WTC11 (cell line): ENCODE results near the gene LCT. TPM values are rescaled to one million over a fixed set of nuclear protein-coding genes. Genes with fewer than 3 reads are reported as not detected.

Experiments used
- ATAC-seq: fragments of 200-7000 bp; cut with Tn5 transposase; 2 replicates; pipeline ENCODE4 v1.10.0; 2021; ENCODE audit warnings: mild to moderate bottlenecking, moderate library complexity
- CTCF ChIA-PET: fragments of 300-600 bp; sonication (Branson Sonifier 250); formaldehyde crosslinking; loops from one replicate; lab custom pipeline; 2021; ENCODE audit warnings: antibody characterized with exemption; lab: Charles Lee
- POLR2A ChIA-PET: fragments of 350-600 bp; sonication (Branson Sonifier 250); formaldehyde crosslinking; loops from one replicate; lab custom pipeline; 2021; ENCODE audit warnings: antibody characterized with exemption; lab: Charles Lee
- DNase-seq: peaks from one replicate; pipeline ENCODE4 v3.0.0; 2021; ENCODE audit warnings: low spot score
- H3K27ac Mint-ChIP-seq: 2 replicates; pipeline ENCODE4 v1.8.0; 2021; ENCODE audit warnings: mixed read lengths
- H3K27me3 Mint-ChIP-seq: 2 replicates; pipeline ENCODE4 v1.8.0; 2021; ENCODE audit warnings: low read depth, mild to moderate bottlenecking, moderate library complexity, mixed read lengths
- H3K36me3 Mint-ChIP-seq: 2 replicates; pipeline ENCODE4 v1.8.0; 2021; ENCODE audit warnings: mixed read lengths
- H3K4me1 Mint-ChIP-seq: 2 replicates; pipeline ENCODE4 v1.8.0; 2022; ENCODE audit warnings: mixed read lengths
- H3K4me3 Mint-ChIP-seq: 2 replicates; pipeline ENCODE4 v1.8.0; 2021; ENCODE audit warnings: mild to moderate bottlenecking, moderate library complexity, mixed read lengths
- H3K9me3 Mint-ChIP-seq: 2 replicates; pipeline ENCODE4 v1.8.0; 2021; ENCODE audit warnings: mixed read lengths
- CBFB ChIP-seq: sonication (generic); formaldehyde crosslinking; IDR thresholded peaks from 2 replicates; pipeline ENCODE4 v1.8.1; 2022; ENCODE audit warnings: mild to moderate bottlenecking, low read depth, missing genetic modification reagents
- CDX4 ChIP-seq: fragments of 250-450 bp; sonication (Bioruptor Pico); IDR thresholded peaks from 2 replicates; pipeline ENCODE4 v1.9.0; 2021; ENCODE audit warnings: moderate library complexity, mild to moderate bottlenecking, inconsistent platforms, borderline replicate concordance
- E2F4 ChIP-seq: sonication (generic); formaldehyde crosslinking; IDR thresholded peaks from 2 replicates; pipeline ENCODE4 v1.8.1; 2022; ENCODE audit warnings: low read depth, mild to moderate bottlenecking, moderate library complexity, missing genetic modification reagents, borderline replicate concordance
- ESRRA ChIP-seq: sonication (generic); formaldehyde crosslinking; IDR thresholded peaks from 2 replicates; pipeline ENCODE4 v1.8.1; 2022; ENCODE audit warnings: mild to moderate bottlenecking, missing genetic modification reagents, borderline replicate concordance
- FOXK1 ChIP-seq: sonication (generic); formaldehyde crosslinking; IDR thresholded peaks from 2 replicates; pipeline ENCODE4 v1.8.0; 2022; ENCODE audit warnings: mild to moderate bottlenecking, moderate library complexity, missing genetic modification reagents
- FOXP1 ChIP-seq: sonication (generic); formaldehyde crosslinking; IDR thresholded peaks from 2 replicates; pipeline ENCODE4 v1.8.0; 2022; ENCODE audit warnings: missing genetic modification reagents, mild to moderate bottlenecking, moderate library complexity, borderline replicate concordance
- FOXP4 ChIP-seq: sonication (generic); formaldehyde crosslinking; IDR thresholded peaks from 2 replicates; pipeline ENCODE4 v1.8.0; 2022; ENCODE audit warnings: mild to moderate bottlenecking, missing genetic modification reagents
- GTF2I ChIP-seq: fragments of 250-450 bp; sonication (Bioruptor Pico); conservative IDR thresholded peaks from 2 replicates; pipeline ENCODE4 v1.4.0; 2021; ENCODE audit warnings: mild to moderate bottlenecking
- IRF2 ChIP-seq: sonication (generic); formaldehyde crosslinking; IDR thresholded peaks from 2 replicates; pipeline ENCODE4 v1.8.0; 2022; ENCODE audit warnings: low read depth, missing genetic modification reagents, borderline replicate concordance
- MAX ChIP-seq: sonication (generic); formaldehyde crosslinking; IDR thresholded peaks from 2 replicates; pipeline ENCODE4 v1.8.0; 2022; ENCODE audit warnings: mild to moderate bottlenecking, missing genetic modification reagents
- NR2C2 ChIP-seq: sonication (generic); formaldehyde crosslinking; IDR thresholded peaks from 2 replicates; pipeline ENCODE4 v1.8.0; 2022; ENCODE audit warnings: mild to moderate bottlenecking, missing genetic modification reagents
- NR3C1 ChIP-seq: sonication (generic); formaldehyde crosslinking; conservative IDR thresholded peaks from 2 replicates; pipeline ENCODE4 v1.8.1; 2023; ENCODE audit warnings: low read depth, mild to moderate bottlenecking, missing genetic modification reagents
- RORB ChIP-seq: fragments of 250-450 bp; sonication (Bioruptor Pico); IDR thresholded peaks from 2 replicates; pipeline ENCODE4 v1.9.0; 2021; ENCODE audit warnings: mild to moderate bottlenecking
- ZNF425 ChIP-seq: fragments of 250-450 bp; sonication (Bioruptor Pico); conservative IDR thresholded peaks from 2 replicates; pipeline ENCODE4 v1.9.0; 2021; ENCODE audit warnings: mild to moderate bottlenecking
- ZNF532 ChIP-seq: fragments of 250-450 bp; sonication (Bioruptor Pico); IDR thresholded peaks from 2 replicates; pipeline ENCODE4 v1.9.0; 2021; ENCODE audit warnings: mild to moderate bottlenecking, borderline replicate concordance
- total RNA-seq: library from RNA; stranded (reverse); gene quantifications from 3 replicates; pipeline ENCODE4 v1.2.3, GENCODE V29; 2021
- TF ChIP-seq, protein P1 (sequence below): sonication (generic); formaldehyde crosslinking; IDR thresholded peaks from 2 replicates; pipeline ENCODE4 v1.8.1; 2023; ENCODE audit warnings: mild to moderate bottlenecking, missing genetic modification reagents
- TF ChIP-seq, protein P2 (sequence below): sonication (generic); formaldehyde crosslinking; IDR thresholded peaks from 2 replicates; pipeline ENCODE4 v1.8.0; 2022; ENCODE audit warnings: missing genetic modification reagents

The LCT gene
- total RNA-seq, 1 experiment from 2014 or later = 0.02 TPM

DNA sequence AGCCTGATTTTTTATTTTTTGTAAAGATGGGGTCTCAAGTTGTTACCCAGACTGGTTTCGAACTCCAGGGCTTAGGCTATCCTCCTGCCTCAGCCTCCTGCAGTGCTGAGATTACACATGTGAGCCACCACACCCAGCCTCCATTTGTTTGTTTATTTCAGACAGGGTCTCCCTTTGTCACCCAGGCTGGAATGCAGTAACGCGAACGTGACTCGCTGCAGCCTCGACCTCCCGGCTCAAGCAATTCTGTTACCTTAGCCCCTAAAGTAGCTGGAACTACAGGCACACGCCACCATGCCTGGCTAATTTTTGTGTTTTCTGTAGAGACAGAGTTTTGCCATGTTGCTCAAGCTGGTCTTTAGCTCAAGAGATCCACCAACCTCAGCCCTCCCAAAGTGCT lies 68.1 kb downstream of the LCT start:
- no peaks in the 10 kb centered on the region for H3K27me3 Mint-ChIP-seq

More for the DNA sequence above, 68.1 kb downstream of the LCT start:
- Mint-ChIP-seq H3K4me1 (no peaks in the 10 kb centered on the region), H3K27ac (no peak overlapping the region), H3K9me3 (no peaks in the 10 kb centered on the region), H3K36me3 (peaks cover 76% of the 10 kb centered on the region), H3K4me3 (no peak overlapping the region)
- ChIA-PET CTCF (interaction anchor here (0.9 kb wide), 1 partner anchor 29 kb away, joined by 6 read pairs; no protein-coding TSS in a partner anchor), POLR2A (no interaction called here)
- ATAC-seq (peak; percentile 30; the same call in 1 of the 2 replicates), DNase-seq (no peak)
- TF ChIP-seq ZNF532 (CRISPR knock-in tag) (no peak), CBFB (CRISPR knock-in tag) (no peak), RORB (CRISPR knock-in tag) (no peak), FOXK1 (CRISPR knock-in tag) (no peak), IRF2 (CRISPR knock-in tag) (no peak), E2F4 (CRISPR knock-in tag) (no peak), ESRRA (CRISPR knock-in tag) (no peak), FOXP1 (CRISPR knock-in tag) (no peak), FOXP4 (CRISPR knock-in tag) (no peak), NR2C2 (CRISPR knock-in tag) (no peak), GTF2I (no peak), NR3C1 (no peak), ZNF425 (CRISPR knock-in tag) (no peak), MAX (CRISPR knock-in tag) (no peak), CDX4 (CRISPR knock-in tag) (no peak)
- TF ChIP-seq, protein P1, sequence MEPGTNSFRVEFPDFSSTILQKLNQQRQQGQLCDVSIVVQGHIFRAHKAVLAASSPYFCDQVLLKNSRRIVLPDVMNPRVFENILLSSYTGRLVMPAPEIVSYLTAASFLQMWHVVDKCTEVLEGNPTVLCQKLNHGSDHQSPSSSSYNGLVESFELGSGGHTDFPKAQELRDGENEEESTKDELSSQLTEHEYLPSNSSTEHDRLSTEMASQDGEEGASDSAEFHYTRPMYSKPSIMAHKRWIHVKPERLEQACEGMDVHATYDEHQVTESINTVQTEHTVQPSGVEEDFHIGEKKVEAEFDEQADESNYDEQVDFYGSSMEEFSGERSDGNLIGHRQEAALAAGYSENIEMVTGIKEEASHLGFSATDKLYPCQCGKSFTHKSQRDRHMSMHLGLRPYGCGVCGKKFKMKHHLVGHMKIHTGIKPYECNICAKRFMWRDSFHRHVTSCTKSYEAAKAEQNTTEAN = no peak
- TF ChIP-seq, protein P2, sequence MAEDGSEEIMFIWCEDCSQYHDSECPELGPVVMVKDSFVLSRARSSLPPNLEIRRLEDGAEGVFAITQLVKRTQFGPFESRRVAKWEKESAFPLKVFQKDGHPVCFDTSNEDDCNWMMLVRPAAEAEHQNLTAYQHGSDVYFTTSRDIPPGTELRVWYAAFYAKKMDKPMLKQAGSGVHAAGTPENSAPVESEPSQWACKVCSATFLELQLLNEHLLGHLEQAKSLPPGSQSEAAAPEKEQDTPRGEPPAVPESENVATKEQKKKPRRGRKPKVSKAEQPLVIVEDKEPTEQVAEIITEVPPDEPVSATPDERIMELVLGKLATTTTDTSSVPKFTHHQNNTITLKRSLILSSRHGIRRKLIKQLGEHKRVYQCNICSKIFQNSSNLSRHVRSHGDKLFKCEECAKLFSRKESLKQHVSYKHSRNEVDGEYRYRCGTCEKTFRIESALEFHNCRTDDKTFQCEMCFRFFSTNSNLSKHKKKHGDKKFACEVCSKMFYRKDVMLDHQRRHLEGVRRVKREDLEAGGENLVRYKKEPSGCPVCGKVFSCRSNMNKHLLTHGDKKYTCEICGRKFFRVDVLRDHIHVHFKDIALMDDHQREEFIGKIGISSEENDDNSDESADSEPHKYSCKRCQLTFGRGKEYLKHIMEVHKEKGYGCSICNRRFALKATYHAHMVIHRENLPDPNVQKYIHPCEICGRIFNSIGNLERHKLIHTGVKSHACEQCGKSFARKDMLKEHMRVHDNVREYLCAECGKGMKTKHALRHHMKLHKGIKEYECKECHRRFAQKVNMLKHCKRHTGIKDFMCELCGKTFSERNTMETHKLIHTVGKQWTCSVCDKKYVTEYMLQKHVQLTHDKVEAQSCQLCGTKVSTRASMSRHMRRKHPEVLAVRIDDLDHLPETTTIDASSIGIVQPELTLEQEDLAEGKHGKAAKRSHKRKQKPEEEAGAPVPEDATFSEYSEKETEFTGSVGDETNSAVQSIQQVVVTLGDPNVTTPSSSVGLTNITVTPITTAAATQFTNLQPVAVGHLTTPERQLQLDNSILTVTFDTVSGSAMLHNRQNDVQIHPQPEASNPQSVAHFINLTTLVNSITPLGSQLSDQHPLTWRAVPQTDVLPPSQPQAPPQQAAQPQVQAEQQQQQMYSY = no peak
